Body of pancreas (tissue), 4 donors: ENCODE results near the gene STX16.

Source experiments
- POLR2A ChIP-seq, 3 donors: fragments of 450-650 bp; IDR thresholded peaks; one replicate each; pipeline ENCODE4 v1.6.1; 2016; ENCODE audit warnings: antibody characterized with exemption in 3 of 3, mild to moderate bottlenecking in 2 of 3
- TF ChIP-seq, protein P1 (sequence below), 7 experiments: fragments of 450-650 bp in 4 of 7; fragments of 200-600 bp in 3 of 7; sonication (generic) in 3 of 7; IDR thresholded peaks; one replicate each; pipeline ENCODE4 v1.5.1; 2016 to 2019; ENCODE audit warnings: antibody characterized with exemption in 7 of 7

DNA sequence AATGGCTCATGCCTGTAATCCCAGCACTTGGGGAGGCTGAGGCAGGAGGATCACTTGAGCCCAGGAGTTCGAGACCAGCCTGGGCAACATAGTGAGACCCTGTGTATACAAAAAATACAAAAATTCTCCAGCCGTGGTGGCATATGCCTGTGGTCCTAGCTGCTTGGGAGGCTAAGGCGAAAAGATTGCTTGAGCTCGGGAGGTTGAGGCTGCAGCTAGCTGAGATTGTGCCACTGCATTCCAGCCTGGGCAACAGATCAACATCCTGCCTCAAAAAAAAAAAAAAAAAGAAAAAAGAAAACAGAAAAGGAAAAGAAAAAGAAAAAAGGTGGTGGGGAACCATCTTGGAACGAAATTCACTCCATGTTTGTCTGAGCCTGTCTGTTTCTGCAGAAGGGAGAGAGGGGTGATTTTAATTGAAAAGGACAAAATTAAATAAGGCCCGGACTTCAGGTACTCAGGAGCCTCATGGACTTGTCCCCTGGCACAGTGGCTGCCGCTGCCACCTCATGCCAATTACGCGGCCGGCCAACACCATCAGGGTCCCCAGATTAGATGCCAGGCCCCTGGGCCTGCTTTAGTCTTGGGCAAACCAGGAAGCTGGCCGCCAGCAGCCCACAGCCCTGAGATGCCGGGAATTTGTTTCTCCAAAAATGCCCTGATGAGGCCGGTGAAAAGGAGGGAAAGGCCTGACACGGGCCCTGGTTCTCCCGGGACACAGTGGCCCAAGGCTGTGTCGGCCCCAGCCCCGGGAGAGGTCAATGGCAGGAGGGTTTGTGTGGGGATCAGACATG lies 37.8 kb upstream of the STX16 start:
- TF ChIP-seq, protein P1, sequence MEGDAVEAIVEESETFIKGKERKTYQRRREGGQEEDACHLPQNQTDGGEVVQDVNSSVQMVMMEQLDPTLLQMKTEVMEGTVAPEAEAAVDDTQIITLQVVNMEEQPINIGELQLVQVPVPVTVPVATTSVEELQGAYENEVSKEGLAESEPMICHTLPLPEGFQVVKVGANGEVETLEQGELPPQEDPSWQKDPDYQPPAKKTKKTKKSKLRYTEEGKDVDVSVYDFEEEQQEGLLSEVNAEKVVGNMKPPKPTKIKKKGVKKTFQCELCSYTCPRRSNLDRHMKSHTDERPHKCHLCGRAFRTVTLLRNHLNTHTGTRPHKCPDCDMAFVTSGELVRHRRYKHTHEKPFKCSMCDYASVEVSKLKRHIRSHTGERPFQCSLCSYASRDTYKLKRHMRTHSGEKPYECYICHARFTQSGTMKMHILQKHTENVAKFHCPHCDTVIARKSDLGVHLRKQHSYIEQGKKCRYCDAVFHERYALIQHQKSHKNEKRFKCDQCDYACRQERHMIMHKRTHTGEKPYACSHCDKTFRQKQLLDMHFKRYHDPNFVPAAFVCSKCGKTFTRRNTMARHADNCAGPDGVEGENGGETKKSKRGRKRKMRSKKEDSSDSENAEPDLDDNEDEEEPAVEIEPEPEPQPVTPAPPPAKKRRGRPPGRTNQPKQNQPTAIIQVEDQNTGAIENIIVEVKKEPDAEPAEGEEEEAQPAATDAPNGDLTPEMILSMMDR (IDR thresholded peaks at IDR 0.05) = no peak
- TF ChIP-seq POLR2A (IDR thresholded peaks at IDR 0.05) = no peak
